Skeletal muscle satellite cell (primary cell): ENCODE measurements around the gene LYRM4.

Experiments
- H3K27me3 ChIP-seq: 2 replicates; pipeline ENCODE4 v1.7.0; 2013; ENCODE audit warnings: low read length; ENCODE audit not compliant: control insufficient read depth, insufficient read depth
- H3K36me3 ChIP-seq: 2 replicates; pipeline ENCODE4 v1.7.0; 2013; ENCODE audit warnings: mild to moderate bottlenecking, control low read depth, low read length; ENCODE audit not compliant: insufficient read depth
- H3K4me1 ChIP-seq: 2 replicates; pipeline ENCODE4 v1.7.0; 2013; ENCODE audit warnings: low read length; ENCODE audit not compliant: control insufficient read depth, insufficient read depth
- H3K4me2 ChIP-seq: 2 replicates; pipeline ENCODE4 v1.7.0; 2013; ENCODE audit warnings: mild to moderate bottlenecking, low read length
- H3K4me3 ChIP-seq: 2 replicates; pipeline ENCODE4 v1.7.0; 2013; ENCODE audit warnings: low read length
- H3K9ac ChIP-seq: 2 replicates; pipeline ENCODE4 v1.7.0; 2013; ENCODE audit warnings: mild to moderate bottlenecking, low read depth, low read length, moderate library complexity
- H3K9me3 ChIP-seq: replicated peaks from 2 replicates; pipeline ENCODE4 v1.7.0; 2013; ENCODE audit warnings: mild to moderate bottlenecking, control low read depth, low read length

LYRM4 gene

GRCh38 chr6:5080574-5080973 lies 180.2 kb downstream of the LYRM4 start:
- Histone ChIP-seq H3K27me3 (no peaks in the 10 kb centered on the region), H3K4me2 (no peak overlapping the region), H3K9ac (no peak overlapping the region), H3K4me3 (no peak overlapping the region), H3K4me1 (peaks cover 27% of the 10 kb centered on the region), H3K9me3 (no peaks in the 10 kb centered on the region), H3K36me3 (no peaks in the 10 kb centered on the region)

GRCh38 chr6:5079692-5080091 lies 181.1 kb downstream of the LYRM4 start:
- H3K27me3 ChIP-seq, result no peaks in the 10 kb centered on the region
- H3K4me3 ChIP-seq, result no peak overlapping the region
- no peaks in the 10 kb centered on the region for H3K9me3 ChIP-seq
- H3K9ac ChIP-seq, result no peak overlapping the region
- H3K4me1 ChIP-seq, result peaks cover 21% of the 10 kb centered on the region
- H3K4me2 ChIP-seq, result no peak overlapping the region
- H3K36me3 ChIP-seq, result no peaks in the 10 kb centered on the region

- H3K9me3 ChIP-seq, result no peaks in the 10 kb centered on the region
- no peak overlapping the region for H3K9ac ChIP-seq
- no peak overlapping the region for H3K4me3 ChIP-seq
- H3K4me2 ChIP-seq, result no peak overlapping the region
- no peaks in the 10 kb centered on the region for H3K36me3 ChIP-seq
- H3K4me1 ChIP-seq, result peaks cover 14% of the 10 kb centered on the region
- no peaks in the 10 kb centered on the region for H3K27me3 ChIP-seq
Observed at GRCh38 chr6:5078121-5078669, 182.6 kb downstream of the LYRM4 start.

GRCh38 chr6:5076931-5077330 lies 183.8 kb downstream of the LYRM4 start:
- no peaks in the 10 kb centered on the region for H3K36me3 ChIP-seq
- no peak overlapping the region for H3K9ac ChIP-seq
- no peak overlapping the region for H3K4me2 ChIP-seq
- H3K27me3 ChIP-seq, result no peaks in the 10 kb centered on the region
- H3K9me3 ChIP-seq, result no peaks in the 10 kb centered on the region
- H3K4me1 ChIP-seq, result peaks cover 3% of the 10 kb centered on the region
- H3K4me3 ChIP-seq, result no peak overlapping the region

GRCh38 chr6:5073992-5074391 lies 186.8 kb downstream of the LYRM4 start:
- Histone ChIP-seq H3K36me3 (no peaks in the 10 kb centered on the region), H3K4me3 (no peak overlapping the region), H3K27me3 (no peaks in the 10 kb centered on the region), H3K9me3 (no peaks in the 10 kb centered on the region), H3K9ac (no peak overlapping the region), H3K4me2 (no peak overlapping the region), H3K4me1 (no peaks in the 10 kb centered on the region)

GRCh38 chr6:5072440-5072839 lies 188.3 kb downstream of the LYRM4 start:
- no peaks in the 10 kb centered on the region for H3K27me3 ChIP-seq
- no peak overlapping the region for H3K9ac ChIP-seq
- H3K36me3 ChIP-seq, result no peaks in the 10 kb centered on the region
- no peak overlapping the region for H3K4me2 ChIP-seq
- no peaks in the 10 kb centered on the region for H3K9me3 ChIP-seq
- H3K4me3 ChIP-seq, result no peak overlapping the region
- H3K4me1 ChIP-seq, result no peaks in the 10 kb centered on the region

GRCh38 chr6:5071216-5071615 lies 189.5 kb downstream of the LYRM4 start:
- no peaks in the 10 kb centered on the region for H3K9me3 ChIP-seq
- no peaks in the 10 kb centered on the region for H3K27me3 ChIP-seq
- H3K4me2 ChIP-seq, result no peak overlapping the region
- H3K4me1 ChIP-seq, result no peaks in the 10 kb centered on the region
- no peaks in the 10 kb centered on the region for H3K36me3 ChIP-seq
- H3K9ac ChIP-seq, result no peak overlapping the region
- H3K4me3 ChIP-seq, result no peak overlapping the region

- H3K9me3 ChIP-seq, result no peaks in the 10 kb centered on the region
- no peak overlapping the region for H3K9ac ChIP-seq
- H3K27me3 ChIP-seq, result no peaks in the 10 kb centered on the region
- no peaks in the 10 kb centered on the region for H3K4me1 ChIP-seq
- H3K4me2 ChIP-seq, result no peak overlapping the region
- H3K36me3 ChIP-seq, result no peaks in the 10 kb centered on the region
- no peak overlapping the region for H3K4me3 ChIP-seq
Observed at GRCh38 chr6:5068153-5068751, 192.5 kb downstream of the LYRM4 start.

GRCh38 chr6:5067305-5067704 lies 193.4 kb downstream of the LYRM4 start:
- Histone ChIP-seq H3K4me2 (no peak overlapping the region), H3K4me3 (no peak overlapping the region), H3K27me3 (no peaks in the 10 kb centered on the region), H3K36me3 (no peaks in the 10 kb centered on the region), H3K4me1 (no peaks in the 10 kb centered on the region), H3K9me3 (no peaks in the 10 kb centered on the region), H3K9ac (no peak overlapping the region)

- Histone ChIP-seq H3K9me3 (no peaks in the 10 kb centered on the region), H3K4me2 (no peak overlapping the region), H3K27me3 (no peaks in the 10 kb centered on the region), H3K36me3 (no peaks in the 10 kb centered on the region), H3K4me3 (no peak overlapping the region), H3K4me1 (no peaks in the 10 kb centered on the region), H3K9ac (no peak overlapping the region)
Observed at GRCh38 chr6:5066456-5067093, 194.2 kb downstream of the LYRM4 start.

- Histone ChIP-seq H3K4me2 (no peak overlapping the region), H3K9ac (no peak overlapping the region), H3K9me3 (no peaks in the 10 kb centered on the region), H3K4me1 (no peaks in the 10 kb centered on the region), H3K4me3 (no peak overlapping the region), H3K36me3 (no peaks in the 10 kb centered on the region), H3K27me3 (no peaks in the 10 kb centered on the region)
Observed at GRCh38 chr6:5063617-5064016, 197.1 kb downstream of the LYRM4 start.

GRCh38 chr6:5061152-5061551 lies 199.6 kb downstream of the LYRM4 start:
- H3K4me2 ChIP-seq, result no peak overlapping the region
- H3K36me3 ChIP-seq, result no peaks in the 10 kb centered on the region
- no peak overlapping the region for H3K9ac ChIP-seq
- no peak overlapping the region for H3K4me3 ChIP-seq
- H3K4me1 ChIP-seq, result no peaks in the 10 kb centered on the region
- no peaks in the 10 kb centered on the region for H3K9me3 ChIP-seq
- H3K27me3 ChIP-seq, result no peaks in the 10 kb centered on the region
